ENCODE results near the gene MDC1.
"Not testable (repeated sequence)": the region's sequence is repeated elsewhere in the genome, so short reads cannot be mapped to it uniquely, and the experiment has no call there.

Gene MDC1

GRCh38 chr6:30730601-30731435, 13.7 kb upstream of the MDC1 start:
- intact Hi-C loops (cut with DNase I) = no loop called here
- peak; percentile 56 to 93 (median 80) for DNase-seq

- intact Hi-C loops (cut with DNase I) = no loop called here
- no peak for DNase-seq
Measured at GRCh38 chr6:30727920-30728553, 11.0 kb upstream of the MDC1 start.

GRCh38 chr6:30726506-30727413, 9.7 kb upstream of the MDC1 start:
- intact Hi-C loops (cut with DNase I) = no loop called here
- no peak for DNase-seq

GRCh38 chr6:30725713-30726505, 8.8 kb upstream of the MDC1 start:
- intact Hi-C loops (cut with DNase I) = no loop called here
- DNase-seq = no peak

- DNase-seq = peak in 2 of 42 donors; percentile 16 to 40
- intact Hi-C loops (cut with DNase I) = loop anchor here (5.0 kb wide), 1 partner anchor 108 kb away; the partner anchor contains the start of genes MRPS18B and PPP1R10
Measured at GRCh38 chr6:30724906-30725667, 8.0 kb upstream of the MDC1 start.

- not testable (repeated sequence) for DNase-seq
- intact Hi-C loops (cut with DNase I) = loop anchor here (5.0 kb wide), 1 partner anchor 107 kb away; the partner anchor contains the start of genes MRPS18B and PPP1R10
Measured at GRCh38 chr6:30723843-30724741, 7.0 kb upstream of the MDC1 start.

- intact Hi-C loops (cut with DNase I) = loop anchor here (5.0 kb wide), 1 partner anchor 106 kb away; the partner anchor contains the start of genes MRPS18B and PPP1R10
- peak in 1 of 42 donors; percentile 41 for DNase-seq
Measured at GRCh38 chr6:30723159-30723842, 6.2 kb upstream of the MDC1 start.

GRCh38 chr6:30722280-30723112, 5.4 kb upstream of the MDC1 start:
- intact Hi-C loops (cut with DNase I) = loop anchor here (1.0 to 5.0 kb wide), 2 partner anchors 43 to 105 kb away; partner anchors contain the start of genes MRPS18B and PPP1R10

GRCh38 chr6:30722025-30722279, 4.9 kb upstream of the MDC1 start:
- peak in 4 of 42 donors; percentile 4 to 45 (median 22) for DNase-seq
- intact Hi-C loops (cut with DNase I) = loop anchor here (1.0 to 5.0 kb wide), 2 partner anchors 43 to 105 kb away; partner anchors contain the start of genes MRPS18B and PPP1R10

More at GRCh38 chr6:30722280-30723112, 5.4 kb upstream of the MDC1 start:
- peak; percentile 43 to 95 (median 86) for DNase-seq

GRCh38 chr6:30721198-30722024, 4.3 kb upstream of the MDC1 start:
- intact Hi-C loops (cut with DNase I) = loop anchor here (1.0 to 5.0 kb wide), 2 partner anchors 42 to 104 kb away; partner anchors contain the start of genes MRPS18B and PPP1R10
- peak; percentile 70 to 97 (median 91) for DNase-seq

- intact Hi-C loops (cut with DNase I) = loop anchor here (5.0 kb wide), 1 partner anchor 103 kb away; the partner anchor contains the start of genes MRPS18B and PPP1R10
- DNase-seq = peak in 39 of 42 donors; percentile 18 to 79 (median 59)
Measured at GRCh38 chr6:30720738-30721197, 3.7 kb upstream of the MDC1 start.

- DNase-seq = peak; percentile 95 to 100 (median 99)
- intact Hi-C loops (cut with DNase I) = loop anchor here (5.0 kb wide), 1 partner anchor 103 kb away; the partner anchor contains the start of genes MRPS18B and PPP1R10
Measured at GRCh38 chr6:30719791-30720737, 3.0 kb upstream of the MDC1 start, which contains the start of gene TUBB. Gene TUBB (plus strand): TSS chr6:30720352. CDS start chr6:30720507, 155 bp downstream.

GRCh38 chr6:30719356-30719755, 2.3 kb upstream of the MDC1 start:
- no peak for DNase-seq
- intact Hi-C loops (cut with DNase I) = no loop called here
